ENCODE results near the gene CHST6.

DNA sequence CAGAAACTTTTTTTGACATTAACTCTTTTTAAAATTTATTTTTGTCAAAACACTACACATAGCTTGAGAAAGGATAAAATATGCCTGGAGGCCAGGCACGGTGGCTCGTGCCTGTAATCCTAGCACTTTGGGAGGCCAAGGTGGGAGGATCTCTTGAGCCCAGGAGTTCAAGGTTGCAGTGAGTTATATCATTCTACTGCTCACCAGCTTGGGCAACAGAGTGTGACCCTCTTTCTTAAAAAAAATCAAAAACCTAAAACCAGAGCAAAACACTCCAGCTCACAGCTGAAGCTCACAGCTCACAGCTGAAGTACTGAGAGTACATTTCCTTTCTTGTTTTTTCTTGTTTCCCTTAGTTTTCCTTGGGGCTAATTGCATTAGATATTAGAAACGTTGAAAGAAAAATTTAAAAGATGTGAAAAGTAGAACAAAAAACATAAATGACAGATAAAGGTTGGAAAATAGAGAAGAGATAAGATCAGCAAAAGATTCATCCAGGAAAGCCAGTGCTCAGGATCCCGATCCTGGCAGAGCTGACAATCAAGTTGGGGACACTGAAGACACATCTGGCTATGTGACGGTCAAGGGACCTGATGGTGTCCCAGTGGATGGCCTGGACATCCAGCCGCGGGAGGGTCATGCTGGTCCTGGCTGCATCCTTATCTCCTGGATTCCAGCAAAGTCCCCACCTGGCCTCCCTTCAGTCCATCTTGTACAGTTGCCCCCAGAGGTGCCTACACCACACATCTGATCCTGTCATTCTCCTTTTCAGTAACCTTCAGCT lies 9.8 kb downstream of the CHST6 start:
- TF ChIP-seq, protein P1, sequence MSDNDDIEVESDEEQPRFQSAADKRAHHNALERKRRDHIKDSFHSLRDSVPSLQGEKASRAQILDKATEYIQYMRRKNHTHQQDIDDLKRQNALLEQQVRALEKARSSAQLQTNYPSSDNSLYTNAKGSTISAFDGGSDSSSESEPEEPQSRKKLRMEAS (IDR thresholded peaks at IDR 0.05) = no peak
- no peak for TF ChIP-seq EZH2 (IDR thresholded peaks at IDR 0.05; ENCODE audit: low read depth, low read length, severe bottlenecking)
- no peak for TF ChIP-seq POLR2AphosphoS5 (IDR thresholded peaks at IDR 0.05; ENCODE audit: low read depth, low read length)
- no peak for TF ChIP-seq POLR2A (IDR thresholded peaks at IDR 0.05; ENCODE audit: control extremely low read depth in 1 of 2, low read depth in 2 of 2, low read length in 2 of 2)
- TF ChIP-seq CBX8 (IDR thresholded peaks at IDR 0.05; ENCODE audit: borderline replicate concordance, low read depth, low read length) = no peak
- TF ChIP-seq, protein P2, sequence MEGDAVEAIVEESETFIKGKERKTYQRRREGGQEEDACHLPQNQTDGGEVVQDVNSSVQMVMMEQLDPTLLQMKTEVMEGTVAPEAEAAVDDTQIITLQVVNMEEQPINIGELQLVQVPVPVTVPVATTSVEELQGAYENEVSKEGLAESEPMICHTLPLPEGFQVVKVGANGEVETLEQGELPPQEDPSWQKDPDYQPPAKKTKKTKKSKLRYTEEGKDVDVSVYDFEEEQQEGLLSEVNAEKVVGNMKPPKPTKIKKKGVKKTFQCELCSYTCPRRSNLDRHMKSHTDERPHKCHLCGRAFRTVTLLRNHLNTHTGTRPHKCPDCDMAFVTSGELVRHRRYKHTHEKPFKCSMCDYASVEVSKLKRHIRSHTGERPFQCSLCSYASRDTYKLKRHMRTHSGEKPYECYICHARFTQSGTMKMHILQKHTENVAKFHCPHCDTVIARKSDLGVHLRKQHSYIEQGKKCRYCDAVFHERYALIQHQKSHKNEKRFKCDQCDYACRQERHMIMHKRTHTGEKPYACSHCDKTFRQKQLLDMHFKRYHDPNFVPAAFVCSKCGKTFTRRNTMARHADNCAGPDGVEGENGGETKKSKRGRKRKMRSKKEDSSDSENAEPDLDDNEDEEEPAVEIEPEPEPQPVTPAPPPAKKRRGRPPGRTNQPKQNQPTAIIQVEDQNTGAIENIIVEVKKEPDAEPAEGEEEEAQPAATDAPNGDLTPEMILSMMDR (IDR thresholded peaks at IDR 0.05; ENCODE audit: control extremely low read depth in 1 of 3, insufficient read depth in 1 of 3, low read depth in 1 of 3, low read length in 3 of 3) = no peak
